DMS153 treated with DMSO at 0.1 percent for 48 hours (cell line): ENCODE measurements around the gene ZNF492.
"Not testable (repeated sequence)": the region's sequence is repeated elsewhere in the genome, so short reads cannot be mapped to it uniquely, and the experiment has no call there.

ENCODE experiments used
- DNase-seq: peaks from one replicate; lab custom pipeline; 2025; ENCODE audit not compliant: unreplicated experiment; lab: John Stamatoyannopoulos, UW

Gene ZNF492

GRCh38 chr19:22633706-22634449, at the start of gene ZNF492:
Gene ZNF492, plus strand, starts transcription at chr19:22634324. Its CDS starts 19,076 bp downstream, at chr19:22653400.
- DNase-seq: not testable (repeated sequence)

GRCh38 chr19:22595422-22595821, 38.7 kb upstream of the ZNF492 start:
- no peak for DNase-seq

- DNase-seq: no peak
These were observed 38.2 kb upstream of the ZNF492 start for GRCh38 chr19:22595918-22596341.

GRCh38 chr19:22600690-22601648, 33.2 kb upstream of the ZNF492 start:
- no peak for DNase-seq

GRCh38 chr19:22601906-22602630, 32.1 kb upstream of the ZNF492 start:
- DNase-seq: no peak

- no peak for DNase-seq
These were observed 31.4 kb upstream of the ZNF492 start for GRCh38 chr19:22602631-22603272.

- DNase-seq: no peak
These were observed 30.3 kb upstream of the ZNF492 start for GRCh38 chr19:22603518-22604440.

GRCh38 chr19:22604571-22605274, 29.4 kb upstream of the ZNF492 start:
- no peak for DNase-seq

GRCh38 chr19:22605275-22606211, 28.6 kb upstream of the ZNF492 start:
- no peak for DNase-seq

- DNase-seq: no peak
These were observed 27.9 kb upstream of the ZNF492 start for GRCh38 chr19:22606212-22606553.

GRCh38 chr19:22606954-22607652, 27.0 kb upstream of the ZNF492 start:
- no peak for DNase-seq

- DNase-seq: no peak
These were observed 26.3 kb upstream of the ZNF492 start for GRCh38 chr19:22607653-22608430.

- no peak for DNase-seq
These were observed 25.7 kb upstream of the ZNF492 start for GRCh38 chr19:22608441-22608840.

- DNase-seq: no peak
These were observed 24.5 kb upstream of the ZNF492 start for GRCh38 chr19:22609630-22610029.

- DNase-seq: no peak
These were observed 24.0 kb upstream of the ZNF492 start for GRCh38 chr19:22610121-22610520.

- no peak for DNase-seq
These were observed 21.8 kb upstream of the ZNF492 start for GRCh38 chr19:22612316-22612715.

- DNase-seq: no peak
These were observed 17.5 kb upstream of the ZNF492 start for GRCh38 chr19:22616659-22617058.
